Activated CD8-positive, alpha-beta memory T cell treated with anti-CD3 and anti-CD28 coated beads, Interleukin-2, amount 10 ng/mL, durations not matched to agents 7 days and 5 days (primary cell): ENCODE measurements around the gene NFATC2. TPM values are rescaled to one million over a fixed set of nuclear protein-coding genes. Genes with fewer than 3 reads are reported as not detected.
A peak's percentile ranks its signal among the peaks of the same experiment; 100 is the strongest.

Experiments
- ATAC-seq: fragments of 150-1000 bp; cut with Tn5 transposase; one replicate; pipeline ENCODE4 v1.10.0; 2021; ENCODE audit warnings: moderate library complexity
- CTCF ChIA-PET: fragments of 350-600 bp; sonication (Branson Sonifier 250); formaldehyde crosslinking; loops from one replicate; lab custom pipeline; 2021; ENCODE audit warnings: antibody characterized with exemption; lab: Charles Lee
- DNase-seq: peaks from one replicate; pipeline ENCODE4 v3.0.0-alpha.2; 2020
- H3K27ac Mint-ChIP-seq: one replicate; pipeline ENCODE4 v1.8.0; 2021; ENCODE audit warnings: mild to moderate bottlenecking, mixed read lengths
- H3K27me3 Mint-ChIP-seq: one replicate; pipeline ENCODE4 v1.8.0; 2021; ENCODE audit warnings: mixed read lengths
- H3K36me3 Mint-ChIP-seq: one replicate; pipeline ENCODE4 v1.8.0; 2021; ENCODE audit warnings: mild to moderate bottlenecking, mixed read lengths
- H3K4me1 Mint-ChIP-seq: one replicate; pipeline ENCODE4 v1.8.0; 2021; ENCODE audit warnings: mixed read lengths
- H3K4me3 Mint-ChIP-seq: one replicate; pipeline ENCODE4 v1.8.0; 2021; ENCODE audit warnings: mild to moderate bottlenecking, moderate library complexity, mixed read lengths
- H3K9me3 Mint-ChIP-seq: one replicate; pipeline ENCODE4 v1.8.0; 2022; ENCODE audit warnings: low read depth, mixed read lengths
- total RNA-seq, 2 experiments: library from RNA; stranded (reverse); gene quantifications; one replicate each; pipeline ENCODE4 v1.2.3, GENCODE V29; 2021

NFATC2 gene
- total RNA-seq = 10 to 100 TPM; 39.9 to 59.0 TPM

DNA sequence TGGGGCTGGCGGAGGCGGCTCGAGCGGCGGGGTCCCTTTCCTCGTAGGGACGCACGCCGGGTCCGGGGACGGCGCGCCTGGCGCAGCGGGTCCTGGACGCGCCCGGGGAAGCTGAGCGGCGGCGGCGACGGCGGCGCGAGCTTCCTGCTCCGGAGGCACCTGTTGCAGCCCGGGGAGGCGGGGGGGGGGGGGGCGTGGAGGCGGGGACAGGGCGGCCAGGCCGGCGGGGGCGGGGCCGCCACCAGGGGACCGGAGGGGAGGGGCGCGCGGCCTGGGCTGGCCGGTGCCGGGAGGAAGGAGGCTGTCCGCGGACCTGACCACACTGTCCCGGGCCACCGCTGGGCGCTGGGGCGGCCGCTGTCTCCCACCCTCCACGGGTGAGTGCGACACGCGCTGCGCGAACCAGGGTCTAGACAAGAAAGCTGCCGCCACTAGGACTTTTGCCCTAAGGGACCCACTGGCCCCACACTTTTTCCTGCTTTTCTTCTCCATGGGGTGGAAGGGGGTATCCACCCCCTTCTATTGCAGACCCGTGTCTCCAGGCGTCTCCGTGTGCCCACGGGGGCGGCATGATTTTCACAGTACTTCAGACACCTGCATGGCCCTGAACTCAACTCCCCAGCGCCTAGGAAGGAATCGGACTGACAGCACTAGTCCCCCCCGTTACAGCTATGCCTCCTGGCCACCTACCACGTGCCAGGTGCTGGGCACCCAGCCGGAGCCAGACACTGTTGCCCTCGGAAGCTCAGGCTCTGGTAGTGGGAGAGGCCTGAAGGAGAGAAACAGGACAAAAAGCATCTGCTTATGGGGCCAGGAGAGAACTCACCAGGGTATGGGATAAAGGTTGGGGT, at the start of gene NFATC2:
Gene NFATC2 (minus strand): TSS at position 149 of the 851 bp plus-strand sequence. CDS start 220 bp downstream, outside the sequence.
- ATAC-seq (peak; percentile 36), DNase-seq (peak; percentile 66)
- peak within 1 kb of the TSS; percentile 97 for H3K4me3 Mint-ChIP-seq
- no peaks in the 10 kb centered on the region for H3K9me3 Mint-ChIP-seq
- H3K27me3 Mint-ChIP-seq = peaks cover 39% of the 10 kb centered on the region
- peak within 1 kb of the TSS; percentile 99 for H3K27ac Mint-ChIP-seq
- H3K36me3 Mint-ChIP-seq = peaks cover 26% of the 10 kb centered on the region
- CTCF ChIA-PET = interaction anchor here (0.6 to 6.1 kb wide), 20 partner anchors 9 to 157 kb away, joined by 3 to 45 read pairs (median 5); no protein-coding TSS in a partner anchor
- H3K4me1 Mint-ChIP-seq = peaks cover 38% of the 10 kb centered on the region

DNA sequence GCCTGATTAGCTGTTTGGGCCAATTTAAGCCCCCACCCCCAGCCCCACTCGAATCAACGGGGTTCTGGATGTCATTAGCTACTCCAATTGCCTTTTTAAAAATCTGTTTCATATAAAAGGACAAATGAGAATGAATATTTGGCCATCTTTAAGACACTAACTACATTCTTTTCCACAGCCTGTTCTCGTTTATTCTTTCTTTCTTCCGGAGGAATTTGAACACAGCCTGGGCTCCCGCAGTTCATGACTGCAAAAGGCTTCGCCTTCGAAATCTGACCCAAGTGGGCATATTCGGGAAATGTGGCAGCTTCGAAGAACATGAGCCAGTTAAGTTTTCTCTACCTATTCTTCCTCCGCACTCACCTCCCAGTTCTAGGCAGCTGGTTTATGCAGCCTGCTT, 49.4 kb upstream of the NFATC2 start:
- CTCF ChIA-PET = interaction anchor here (1.2 kb wide), 1 partner anchor 50 kb away, joined by 3 read pairs; no protein-coding TSS in a partner anchor

DNA sequence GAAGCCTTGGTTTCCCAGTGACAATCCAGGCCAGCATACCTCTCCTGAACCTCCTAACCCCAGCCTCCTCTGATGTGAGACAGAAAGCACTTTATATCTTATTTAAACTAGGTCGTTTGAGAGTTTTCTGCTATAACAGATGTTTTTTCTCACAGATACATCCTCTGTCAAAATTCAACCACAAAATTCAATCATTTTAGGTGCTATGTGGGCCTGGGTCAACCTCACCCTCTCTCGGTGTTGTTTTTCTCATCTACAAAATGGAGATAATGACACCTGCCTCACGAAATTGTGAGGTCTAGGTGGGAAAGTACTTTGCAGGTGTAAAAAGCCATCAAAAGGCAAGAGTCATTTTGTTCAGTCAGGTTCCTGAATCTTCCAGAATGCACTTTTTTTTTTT, 46.2 kb upstream of the NFATC2 start:
- Mint-ChIP-seq H3K36me3 (no peaks in the 10 kb centered on the region), H3K9me3 (no peaks in the 10 kb centered on the region), H3K4me3 (no peak overlapping the region), H3K27ac (no peak overlapping the region), H3K4me1 (peaks cover 12% of the 10 kb centered on the region), H3K27me3 (no peaks in the 10 kb centered on the region)
- no peak for DNase-seq
- no peak for ATAC-seq
- CTCF ChIA-PET = interaction anchor here (0.7 kb wide), 1 partner anchor 175 kb away, joined by 3 read pairs; no protein-coding TSS in a partner anchor

More for the DNA sequence above, 49.4 kb upstream of the NFATC2 start:
- H3K27me3 Mint-ChIP-seq = no peaks in the 10 kb centered on the region
- H3K4me1 Mint-ChIP-seq = peaks cover 25% of the 10 kb centered on the region
- no peak for DNase-seq
- H3K4me3 Mint-ChIP-seq = no peak overlapping the region
- H3K36me3 Mint-ChIP-seq = no peaks in the 10 kb centered on the region
- H3K27ac Mint-ChIP-seq = no peak overlapping the region
- H3K9me3 Mint-ChIP-seq = no peaks in the 10 kb centered on the region
- ATAC-seq = no peak

DNA sequence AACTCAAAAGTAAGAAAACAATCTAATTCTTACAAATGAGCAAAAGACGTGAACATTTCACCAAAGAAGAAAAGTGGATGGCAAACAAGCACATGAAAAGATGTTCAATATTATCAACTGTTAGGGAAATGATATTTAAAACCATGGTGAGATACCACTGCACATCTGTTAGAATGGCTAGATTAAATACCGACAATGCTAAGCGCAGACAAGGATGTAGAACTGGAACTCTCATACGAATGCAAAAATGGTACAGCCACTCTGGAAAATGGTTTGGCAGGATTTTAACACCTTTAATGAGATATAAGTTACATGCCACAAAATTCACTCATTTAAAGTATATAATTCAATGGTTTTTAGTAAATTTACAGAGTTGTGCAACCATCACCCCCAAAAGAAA, 44.6 kb upstream of the NFATC2 start:
- DNase-seq (no peak), ATAC-seq (no peak)
- Mint-ChIP-seq H3K9me3 (no peaks in the 10 kb centered on the region), H3K27ac (no peak overlapping the region), H3K27me3 (peaks cover 2% of the 10 kb centered on the region), H3K4me3 (no peak overlapping the region), H3K4me1 (peaks cover 9% of the 10 kb centered on the region), H3K36me3 (no peaks in the 10 kb centered on the region)
- CTCF ChIA-PET = no interaction called here

DNA sequence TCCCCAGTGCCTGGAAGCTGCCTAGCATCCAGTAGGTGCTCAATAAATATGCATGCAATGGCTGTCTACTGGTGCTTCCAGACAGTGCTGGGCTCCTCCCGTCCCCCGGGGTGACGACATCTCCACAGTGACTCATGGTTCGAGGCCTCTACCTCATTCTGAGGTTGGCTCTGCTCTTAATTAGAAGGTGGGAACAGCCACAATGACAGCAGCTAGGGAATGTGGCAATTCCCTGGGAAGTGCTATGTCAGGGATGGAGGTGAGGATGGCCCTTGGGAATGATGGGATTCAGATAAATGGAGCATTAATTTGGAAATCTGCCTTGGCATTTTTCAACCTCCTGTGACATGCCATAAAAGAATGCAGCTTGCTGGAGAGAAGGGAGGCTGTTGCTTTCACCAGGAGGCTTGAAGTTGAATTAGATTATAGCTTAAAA, 43.5 kb upstream of the NFATC2 start:
- no peak overlapping the region for H3K4me3 Mint-ChIP-seq
- H3K4me1 Mint-ChIP-seq = peaks cover 9% of the 10 kb centered on the region
- H3K36me3 Mint-ChIP-seq = no peaks in the 10 kb centered on the region
- H3K9me3 Mint-ChIP-seq = no peaks in the 10 kb centered on the region
- CTCF ChIA-PET = interaction anchor here (0.7 to 0.9 kb wide), 2 partner anchors 15 to 215 kb away, joined by 3 read pairs; no protein-coding TSS in a partner anchor
- H3K27ac Mint-ChIP-seq = no peak overlapping the region
- no peak for DNase-seq
- ATAC-seq = no peak
- peaks cover 10% of the 10 kb centered on the region for H3K27me3 Mint-ChIP-seq

DNA sequence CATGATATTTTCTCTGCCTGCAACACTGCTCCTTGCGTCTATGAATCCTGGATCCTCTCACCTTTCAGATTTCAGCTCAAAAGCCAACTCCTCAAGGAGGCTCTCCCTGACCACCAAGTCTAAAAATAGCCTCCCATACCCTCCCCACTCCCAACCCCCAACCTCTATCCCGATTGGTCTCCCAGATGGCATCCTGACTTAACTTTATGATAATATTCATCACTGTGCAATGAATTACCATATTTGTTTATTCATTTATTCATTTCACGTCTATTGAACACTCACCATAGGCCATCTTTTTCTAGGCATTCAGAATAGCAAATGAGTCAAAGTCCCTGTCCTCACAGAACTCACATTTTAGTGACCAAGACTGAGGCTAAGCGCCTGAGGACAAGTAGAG, 42.6 kb upstream of the NFATC2 start:
- no peak overlapping the region for H3K27ac Mint-ChIP-seq
- no peaks in the 10 kb centered on the region for H3K9me3 Mint-ChIP-seq
- H3K27me3 Mint-ChIP-seq = peaks cover 15% of the 10 kb centered on the region
- H3K4me3 Mint-ChIP-seq = no peak overlapping the region
- no peak for DNase-seq
- CTCF ChIA-PET = interaction anchor here (0.7 to 1.0 kb wide), 4 partner anchors 10 to 39 kb away, joined by 3 to 4 read pairs (median 3); no protein-coding TSS in a partner anchor
- no peaks in the 10 kb centered on the region for H3K36me3 Mint-ChIP-seq
- peaks cover 9% of the 10 kb centered on the region for H3K4me1 Mint-ChIP-seq
- ATAC-seq = no peak

- no peak for ATAC-seq
- no peak for DNase-seq
- no peaks in the 10 kb centered on the region for H3K9me3 Mint-ChIP-seq
- no peak overlapping the region for H3K27ac Mint-ChIP-seq
- CTCF ChIA-PET = interaction anchor here (0.8 to 1.0 kb wide), 3 partner anchors 10 to 39 kb away, joined by 3 to 4 read pairs (median 3); no protein-coding TSS in a partner anchor
- H3K27me3 Mint-ChIP-seq = peaks cover 15% of the 10 kb centered on the region
- no peaks in the 10 kb centered on the region for H3K36me3 Mint-ChIP-seq
- H3K4me1 Mint-ChIP-seq = peaks cover 9% of the 10 kb centered on the region
- H3K4me3 Mint-ChIP-seq = no peak overlapping the region
These were observed 42.2 kb upstream of the NFATC2 start for GRCh38 chr20:51584737-51585136.

DNA sequence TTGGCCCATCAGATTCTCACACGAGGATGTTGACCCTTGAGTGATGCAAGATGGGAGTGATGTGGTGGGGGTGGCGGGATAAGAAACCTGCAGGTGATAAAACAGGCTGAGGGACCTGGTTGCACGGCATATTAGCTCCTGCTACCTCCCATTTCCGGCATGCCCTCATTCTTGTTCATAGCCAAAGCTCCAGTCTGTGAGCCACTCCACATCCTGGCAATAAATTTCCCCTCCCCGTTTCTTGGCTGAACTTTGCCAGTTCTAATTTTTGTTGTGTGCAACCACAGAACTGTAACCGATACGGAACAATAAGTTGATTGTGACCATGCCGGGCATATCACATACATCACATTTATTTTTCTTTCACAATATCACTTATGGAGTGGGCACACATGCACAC, 41.6 kb upstream of the NFATC2 start:
- CTCF ChIA-PET = interaction anchor here (0.8 to 2.0 kb wide), 6 partner anchors 11 to 259 kb away, joined by 3 to 6 read pairs (median 3); no protein-coding TSS in a partner anchor
- no peak overlapping the region for H3K4me3 Mint-ChIP-seq
- H3K27me3 Mint-ChIP-seq = peaks cover 15% of the 10 kb centered on the region
- no peaks in the 10 kb centered on the region for H3K36me3 Mint-ChIP-seq
- no peak for DNase-seq
- ATAC-seq = no peak
- H3K4me1 Mint-ChIP-seq = peaks cover 9% of the 10 kb centered on the region
- H3K9me3 Mint-ChIP-seq = no peaks in the 10 kb centered on the region
- no peak overlapping the region for H3K27ac Mint-ChIP-seq

DNA sequence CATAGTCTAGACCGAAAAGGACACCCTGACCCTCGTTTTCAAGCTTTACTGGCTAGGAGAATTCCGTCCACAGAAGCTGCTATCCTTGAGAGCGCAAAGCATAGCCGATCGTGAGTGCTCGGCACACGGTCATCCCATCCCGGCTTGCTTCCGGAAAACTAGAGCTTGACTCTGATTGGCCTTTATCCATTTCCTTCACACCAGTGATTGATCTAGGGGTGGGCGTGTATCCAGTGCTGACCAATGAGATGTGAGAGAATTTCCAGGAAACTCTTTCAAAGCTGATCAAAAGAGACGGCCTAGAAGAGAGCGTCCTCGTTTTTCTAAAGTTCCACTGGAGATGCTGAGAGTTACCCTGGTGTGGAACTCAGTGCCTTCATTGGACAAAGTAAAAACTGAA, 41.0 kb upstream of the NFATC2 start:
- CTCF ChIA-PET = interaction anchor here (1.1 to 2.0 kb wide), 4 partner anchors 11 to 259 kb away, joined by 3 to 6 read pairs (median 3); no protein-coding TSS in a partner anchor
- Mint-ChIP-seq H3K4me1 (peaks cover 9% of the 10 kb centered on the region), H3K9me3 (no peaks in the 10 kb centered on the region), H3K27ac (no peak overlapping the region), H3K36me3 (no peaks in the 10 kb centered on the region), H3K4me3 (no peak overlapping the region), H3K27me3 (peaks cover 15% of the 10 kb centered on the region)
- ATAC-seq (no peak), DNase-seq (no peak)

DNA sequence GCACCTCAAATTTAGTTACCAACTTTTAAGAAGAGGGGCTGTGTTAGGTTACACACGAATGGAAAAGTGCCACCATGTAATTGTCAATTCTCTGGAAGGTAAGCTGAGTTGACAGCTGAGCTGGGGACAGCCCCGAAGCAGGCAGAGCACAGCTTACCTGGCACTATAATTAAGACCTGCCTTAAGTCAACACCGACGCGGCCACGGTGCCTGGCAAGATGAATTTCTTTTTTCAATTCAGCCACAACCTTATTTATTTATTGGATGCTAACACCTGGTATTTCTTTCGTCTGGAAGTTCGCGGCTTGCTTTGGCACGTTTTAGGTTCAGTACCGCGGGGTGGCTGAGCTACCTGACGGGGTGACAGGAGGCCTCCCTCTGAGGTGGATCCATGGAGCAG, 40.6 kb upstream of the NFATC2 start:
- ATAC-seq (no peak), DNase-seq (no peak)
- Mint-ChIP-seq H3K4me1 (peaks cover 9% of the 10 kb centered on the region), H3K9me3 (no peaks in the 10 kb centered on the region), H3K36me3 (no peaks in the 10 kb centered on the region), H3K4me3 (no peak overlapping the region), H3K27ac (no peak overlapping the region), H3K27me3 (peaks cover 15% of the 10 kb centered on the region)
- CTCF ChIA-PET = interaction anchor here (1.1 to 2.0 kb wide), 4 partner anchors 10 to 258 kb away, joined by 3 to 6 read pairs (median 3); no protein-coding TSS in a partner anchor

- H3K4me3 Mint-ChIP-seq = no peak overlapping the region
- H3K4me1 Mint-ChIP-seq = peaks cover 9% of the 10 kb centered on the region
- peaks cover 15% of the 10 kb centered on the region for H3K27me3 Mint-ChIP-seq
- CTCF ChIA-PET = no interaction called here
- no peaks in the 10 kb centered on the region for H3K36me3 Mint-ChIP-seq
- no peaks in the 10 kb centered on the region for H3K9me3 Mint-ChIP-seq
- no peak for ATAC-seq
- no peak overlapping the region for H3K27ac Mint-ChIP-seq
- no peak for DNase-seq
These were observed 39.1 kb upstream of the NFATC2 start for GRCh38 chr20:51581571-51581970.

DNA sequence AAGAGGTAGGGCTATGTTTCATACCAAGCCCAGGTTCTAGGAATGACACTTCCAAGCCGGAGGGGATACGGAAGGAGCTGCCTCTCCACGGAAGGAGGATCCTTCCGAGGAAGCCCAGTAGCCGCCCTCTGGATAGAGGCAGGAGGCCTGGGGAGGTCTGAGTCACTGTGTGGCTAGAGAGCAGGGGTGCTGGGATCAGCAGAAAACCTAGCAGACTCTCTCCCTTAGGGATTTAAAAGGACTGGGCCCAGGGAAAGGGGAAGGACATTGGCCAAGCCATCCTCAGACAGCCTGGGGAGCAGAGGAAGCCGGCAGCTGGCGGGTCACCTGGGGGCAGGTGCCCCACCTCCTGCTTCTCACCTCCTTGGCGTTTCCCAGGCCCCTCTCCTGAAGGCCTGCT, 36.6 kb upstream of the NFATC2 start:
- Mint-ChIP-seq H3K27me3 (peaks cover 15% of the 10 kb centered on the region), H3K4me1 (no peaks in the 10 kb centered on the region), H3K27ac (no peak overlapping the region), H3K4me3 (no peak overlapping the region), H3K9me3 (no peaks in the 10 kb centered on the region), H3K36me3 (peaks cover 1% of the 10 kb centered on the region)
- DNase-seq (no peak), ATAC-seq (no peak)
- CTCF ChIA-PET = no interaction called here

- peaks cover 1% of the 10 kb centered on the region for H3K36me3 Mint-ChIP-seq
- no peak overlapping the region for H3K4me3 Mint-ChIP-seq
- ATAC-seq (no peak), DNase-seq (no peak)
- H3K4me1 Mint-ChIP-seq = no peaks in the 10 kb centered on the region
- H3K27me3 Mint-ChIP-seq = peaks cover 15% of the 10 kb centered on the region
- H3K27ac Mint-ChIP-seq = no peak overlapping the region
- CTCF ChIA-PET = no interaction called here
- no peaks in the 10 kb centered on the region for H3K9me3 Mint-ChIP-seq
These were observed 35.6 kb upstream of the NFATC2 start for GRCh38 chr20:51578145-51578459.
